OCI-LY1 (cell line): ENCODE results near the gene MTM1.
A peak's percentile ranks its signal among the peaks of the same experiment; 100 is the strongest.

Experiments used
- H2AFZ ChIP-seq: fragments of 200-600 bp; sonication (generic), shearing (Covaris generic); 2 replicates; pipeline ENCODE4 v1.6.0; 2014; ENCODE audit warnings: antibody characterized with exemption, mild to moderate bottlenecking, low read length
- H3F3A ChIP-seq: fragments of 200-600 bp; sonication (generic), shearing (Covaris generic); 2 replicates; pipeline ENCODE4 v1.6.0; 2014; ENCODE audit warnings: mild to moderate bottlenecking, antibody characterized with exemption, low read length, moderate library complexity; ENCODE audit not compliant: insufficient read depth
- H3K27ac ChIP-seq: fragments of 200-600 bp; sonication (generic); 2 replicates; pipeline ENCODE4 v1.5.1; 2014; ENCODE audit warnings: low read length, mixed run types, mild to moderate bottlenecking, low read depth; ENCODE audit not compliant: poor library complexity, severe bottlenecking
- H3K27me3 ChIP-seq: fragments of 200-600 bp; sonication (generic); 2 replicates; pipeline ENCODE4 v1.6.0; 2014; ENCODE audit warnings: antibody characterized with exemption, mild to moderate bottlenecking, low read length, moderate library complexity; ENCODE audit not compliant: insufficient read depth
- H3K36me3 ChIP-seq: fragments of 200-600 bp; sonication (generic); 2 replicates; pipeline ENCODE4 v1.6.1; 2014; ENCODE audit warnings: mild to moderate bottlenecking, antibody characterized with exemption, low read length, moderate library complexity, mixed read lengths; ENCODE audit not compliant: insufficient read depth
- H3K4me1 ChIP-seq: fragments of 200-600 bp; sonication (generic); 2 replicates; pipeline ENCODE4 v1.5.1; 2014; ENCODE audit warnings: mild to moderate bottlenecking, low read length, moderate library complexity; ENCODE audit not compliant: insufficient read depth, severe bottlenecking
- H3K4me2 ChIP-seq: fragments of 200-600 bp; sonication (generic), shearing (Covaris generic); 2 replicates; pipeline ENCODE4 v1.6.1; 2014; ENCODE audit warnings: low read length
- H3K4me3 ChIP-seq: fragments of 200-600 bp; sonication (generic); 2 replicates; pipeline ENCODE4 v1.5.1; 2014; ENCODE audit warnings: low read length, low read depth, mild to moderate bottlenecking, mixed read lengths; ENCODE audit not compliant: poor library complexity, severe bottlenecking
- H3K79me2 ChIP-seq: fragments of 200-600 bp; shearing (Covaris generic); 2 replicates; pipeline ENCODE4 v1.6.1; 2016; ENCODE audit warnings: mixed run types, low read length, mixed read lengths; ENCODE audit not compliant: insufficient read depth
- H3K9ac ChIP-seq: fragments of 200-600 bp; sonication (generic), shearing (Covaris generic); 2 replicates; pipeline ENCODE4 v1.6.1; 2014; ENCODE audit warnings: mild to moderate bottlenecking, low read length, mixed read lengths
- H3K9me2 ChIP-seq: fragments of 200-600 bp; sonication (generic), shearing (Covaris generic); 2 replicates; pipeline ENCODE4 v1.6.1; 2014; ENCODE audit warnings: low read depth, mild to moderate bottlenecking, low read length, mixed read lengths
- H3K9me3 ChIP-seq: fragments of 200-600 bp; shearing (Covaris generic); 2 replicates; pipeline ENCODE4 v1.6.1; 2014; ENCODE audit warnings: low read length, mixed read lengths
- H4K20me1 ChIP-seq: fragments of 200-600 bp; sonication (generic), shearing (Covaris generic); 2 replicates; pipeline ENCODE4 v1.6.0; 2016; ENCODE audit warnings: mild to moderate bottlenecking, low read length; ENCODE audit not compliant: insufficient read depth
- EZH2 ChIP-seq: fragments of 200-600 bp; sonication (generic), shearing (Covaris generic); IDR thresholded peaks from 2 replicates; pipeline ENCODE4 v1.8.0; 2017; ENCODE audit warnings: borderline replicate concordance, mixed run types, mild to moderate bottlenecking, antibody characterized with exemption, low read length, moderate library complexity, mixed read lengths
- TF ChIP-seq, protein P1 (sequence below): fragments of 200-600 bp; sonication (generic), shearing (Covaris generic); IDR thresholded peaks from 2 replicates; pipeline ENCODE4 v1.5.1; 2017; ENCODE audit warnings: mild to moderate bottlenecking, antibody characterized with exemption, low read length, moderate library complexity, mixed read lengths

MTM1 gene

DNA sequence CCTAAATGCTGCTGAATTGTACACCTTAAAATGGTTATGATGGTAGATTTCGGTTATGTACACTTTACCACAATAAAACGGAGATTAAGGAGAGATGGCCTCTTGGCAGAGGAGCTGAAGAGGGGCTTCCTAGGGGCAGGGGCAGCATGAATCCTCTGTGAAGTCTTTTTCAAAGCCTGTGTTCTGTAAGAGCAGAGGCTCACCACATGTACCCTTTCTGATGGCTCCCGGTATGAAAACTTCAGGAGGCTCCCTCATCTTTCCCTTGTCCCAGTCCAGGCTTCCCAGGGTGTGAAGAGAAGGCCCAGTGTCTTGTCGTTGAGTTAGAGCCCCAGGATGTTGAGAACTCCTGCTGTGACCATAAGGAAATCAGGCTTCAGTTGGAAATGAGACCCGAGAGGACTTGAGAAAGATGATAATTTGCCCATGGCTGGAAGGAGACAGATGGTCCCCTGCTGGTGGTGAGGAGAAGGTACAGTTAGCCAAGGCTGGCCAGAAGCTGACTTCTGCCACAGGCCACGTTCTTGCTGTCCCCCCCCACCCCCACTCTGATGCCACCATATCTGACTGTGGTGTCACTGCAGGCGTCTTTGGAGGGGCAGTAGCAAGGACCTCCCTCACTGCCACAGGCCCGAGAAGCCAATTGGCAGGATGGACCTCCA, 31.8 kb upstream of the MTM1 start:
- no peaks in the 10 kb centered on the region for H3F3A ChIP-seq
- no peaks in the 10 kb centered on the region for H3K27me3 ChIP-seq
- no peaks in the 10 kb centered on the region for H3K36me3 ChIP-seq
- H2AFZ ChIP-seq, result no peak overlapping the region
- no peak for TF ChIP-seq EZH2
- TF ChIP-seq, protein P1, sequence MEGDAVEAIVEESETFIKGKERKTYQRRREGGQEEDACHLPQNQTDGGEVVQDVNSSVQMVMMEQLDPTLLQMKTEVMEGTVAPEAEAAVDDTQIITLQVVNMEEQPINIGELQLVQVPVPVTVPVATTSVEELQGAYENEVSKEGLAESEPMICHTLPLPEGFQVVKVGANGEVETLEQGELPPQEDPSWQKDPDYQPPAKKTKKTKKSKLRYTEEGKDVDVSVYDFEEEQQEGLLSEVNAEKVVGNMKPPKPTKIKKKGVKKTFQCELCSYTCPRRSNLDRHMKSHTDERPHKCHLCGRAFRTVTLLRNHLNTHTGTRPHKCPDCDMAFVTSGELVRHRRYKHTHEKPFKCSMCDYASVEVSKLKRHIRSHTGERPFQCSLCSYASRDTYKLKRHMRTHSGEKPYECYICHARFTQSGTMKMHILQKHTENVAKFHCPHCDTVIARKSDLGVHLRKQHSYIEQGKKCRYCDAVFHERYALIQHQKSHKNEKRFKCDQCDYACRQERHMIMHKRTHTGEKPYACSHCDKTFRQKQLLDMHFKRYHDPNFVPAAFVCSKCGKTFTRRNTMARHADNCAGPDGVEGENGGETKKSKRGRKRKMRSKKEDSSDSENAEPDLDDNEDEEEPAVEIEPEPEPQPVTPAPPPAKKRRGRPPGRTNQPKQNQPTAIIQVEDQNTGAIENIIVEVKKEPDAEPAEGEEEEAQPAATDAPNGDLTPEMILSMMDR, result peak; percentile 9; the same call in 1 of the 2 replicates
- no peaks in the 10 kb centered on the region for H4K20me1 ChIP-seq
- no peaks in the 10 kb centered on the region for H3K9me3 ChIP-seq
- no peak overlapping the region for H3K4me3 ChIP-seq
- H3K4me1 ChIP-seq, result no peaks in the 10 kb centered on the region
- H3K9ac ChIP-seq, result no peak overlapping the region
- no peaks in the 10 kb centered on the region for H3K9me2 ChIP-seq
- H3K27ac ChIP-seq, result no peak overlapping the region
- no peak overlapping the region for H3K4me2 ChIP-seq
- no peaks in the 10 kb centered on the region for H3K79me2 ChIP-seq

DNA sequence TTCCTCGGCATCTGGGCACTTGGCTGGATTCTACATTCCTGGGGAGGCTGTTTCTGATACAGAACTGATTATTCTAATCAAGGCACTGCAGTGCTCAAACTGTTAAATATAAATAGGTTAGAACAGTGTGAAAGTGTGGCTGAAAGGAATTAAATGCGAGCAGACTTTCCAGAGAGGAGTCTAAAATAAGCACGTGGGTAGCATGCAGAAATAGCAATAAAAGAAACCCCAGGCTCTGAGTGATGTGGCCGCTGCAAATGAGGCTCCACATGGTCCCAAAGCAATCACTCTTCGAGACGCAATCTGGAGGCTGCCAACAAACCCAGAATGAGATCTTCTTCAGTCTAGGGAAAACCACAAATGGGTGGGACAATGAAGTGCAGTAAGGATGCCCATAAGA, 30.6 kb upstream of the MTM1 start:
- H3K36me3 ChIP-seq, result no peaks in the 10 kb centered on the region
- no peak for TF ChIP-seq EZH2
- TF ChIP-seq, protein P1, result no peak
- H3K9me3 ChIP-seq, result no peaks in the 10 kb centered on the region
- no peak overlapping the region for H3K4me3 ChIP-seq
- no peaks in the 10 kb centered on the region for H3K9me2 ChIP-seq
- no peak overlapping the region for H3K4me2 ChIP-seq
- no peaks in the 10 kb centered on the region for H4K20me1 ChIP-seq
- H3K27me3 ChIP-seq, result no peaks in the 10 kb centered on the region
- H3K79me2 ChIP-seq, result no peaks in the 10 kb centered on the region
- no peaks in the 10 kb centered on the region for H3K4me1 ChIP-seq
- no peak overlapping the region for H3K27ac ChIP-seq
- H3F3A ChIP-seq, result no peaks in the 10 kb centered on the region
- H3K9ac ChIP-seq, result no peak overlapping the region
- H2AFZ ChIP-seq, result no peak overlapping the region

DNA sequence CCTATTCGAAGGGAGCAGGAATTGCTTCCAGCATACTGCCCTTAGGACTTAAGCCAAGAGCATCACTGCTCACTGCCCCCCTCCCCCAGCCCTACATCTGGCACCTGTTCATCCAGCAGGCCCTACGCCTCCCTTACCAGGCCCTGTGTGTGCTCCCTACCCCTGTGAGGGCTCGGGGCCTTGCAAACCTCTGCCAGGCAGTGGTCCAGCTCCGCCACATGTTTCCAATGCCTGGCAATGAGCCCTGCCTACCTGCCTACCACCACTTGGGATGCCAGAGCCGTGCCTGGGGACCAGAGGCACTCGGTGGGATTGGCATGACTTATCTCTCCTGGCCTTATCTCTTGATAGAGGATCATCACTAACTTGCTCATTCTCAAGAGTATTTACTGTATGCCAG, 27.5 kb upstream of the MTM1 start:
- Histone ChIP-seq H3K4me2 (no peak overlapping the region), H3K27me3 (no peaks in the 10 kb centered on the region), H2AFZ (no peak overlapping the region), H3K9me2 (no peaks in the 10 kb centered on the region), H3F3A (no peaks in the 10 kb centered on the region), H3K4me1 (no peaks in the 10 kb centered on the region), H3K9ac (no peak overlapping the region), H3K4me3 (no peak overlapping the region), H3K79me2 (no peaks in the 10 kb centered on the region), H3K9me3 (no peaks in the 10 kb centered on the region), H4K20me1 (no peaks in the 10 kb centered on the region), H3K27ac (no peak overlapping the region), H3K36me3 (no peaks in the 10 kb centered on the region)
- no peak for TF ChIP-seq EZH2
- TF ChIP-seq, protein P1, result no peak
